ENCODE results near the gene C2CD2L. TPM values are rescaled to one million over a fixed set of nuclear protein-coding genes. Genes with fewer than 3 reads are reported as not detected.

C2CD2L gene
- total and polyA plus RNA-seq, 10 of the 15 experiments (the other 5 are each of a cell fraction or from before 2014, with no cell fraction given) = 0.21 to 9.6 (median 5.1) TPM

GRCh38 chr11:119095066-119095880 lies 11.9 kb upstream of the C2CD2L start (continued):
- TF ChIP-seq ELK1 (IDR thresholded peaks at IDR 0.05; ENCODE audit: low read depth, low read length) (peak; percentile 25; the same call in 1 of the 2 replicates), BRCA1 (IDR thresholded peaks at IDR 0.05; ENCODE audit: low read depth, low read length) (no peak), CTCF (IDR thresholded peaks at IDR 0.05 in 2 of 3, conservative IDR thresholded peaks at IDR 0.05 in 1 of 3; ENCODE audit: control insufficient read depth in 2 of 3, extremely low read depth in 1 of 3, insufficient read depth in 1 of 3, low read depth in 3 of 3, low read length in 3 of 3) (peak in 1 of 3 experiments; percentile 37; a peak in 1 of 6 replicates), GABPA (IDR thresholded peaks at IDR 0.05; ENCODE audit: low read depth) (no peak), FOXM1 (IDR thresholded peaks at IDR 0.05; ENCODE audit: low read depth, low read length) (peak; percentile 96), IKZF1 (conservative IDR thresholded peaks at IDR 0.05) (peak; percentile 72), ZNF622 (IDR thresholded peaks at IDR 0.05) (no peak), E2F8 (IDR thresholded peaks at IDR 0.05; ENCODE audit: low read depth, partially characterized antibody) (peak; percentile 62), FOS (IDR thresholded peaks at IDR 0.05; ENCODE audit: borderline replicate concordance, extremely low read depth, insufficient read length) (peak; percentile 52), RCOR1 (conservative IDR thresholded peaks at IDR 0.05; ENCODE audit: low read depth, low read length) (0 out of 2 replicates have a peak, but pooled peaks have one; percentile 70), MYC (IDR thresholded peaks at IDR 0.05; ENCODE audit: insufficient read depth, insufficient read length, insufficient replicate concordance, low read length, severe bottlenecking) (peak; percentile 82), CREB1 (IDR thresholded peaks at IDR 0.05; ENCODE audit: low read depth) (peak; percentile 87), CEBPZ (IDR thresholded peaks at IDR 0.05; ENCODE audit: low read depth, low read length) (no peak), HCFC1 (IDR thresholded peaks at IDR 0.05; ENCODE audit: low read length) (peak; percentile 17; the same call in 1 of the 2 replicates), PBX3 (IDR thresholded peaks at IDR 0.05; ENCODE audit: insufficient replicate concordance, low read depth, low read length) (peak; percentile 30)
